A549 treated with CpdA at 1 μM for 4 hours (cell line): ENCODE results near the gene NPNT. TPM values are rescaled to one million over a fixed set of nuclear protein-coding genes. Genes with fewer than 3 reads are reported as not detected.

Source experiments
- total RNA-seq: library from RNA; stranded (reverse); fragments of 200-300 nt; extraction: Qiagen RNA extraction; gene quantifications from 5 replicates; pipeline ENCODE4 v1.2.3, GENCODE V29; 2022; ENCODE audit warnings: low read depth

Gene NPNT, protein sequence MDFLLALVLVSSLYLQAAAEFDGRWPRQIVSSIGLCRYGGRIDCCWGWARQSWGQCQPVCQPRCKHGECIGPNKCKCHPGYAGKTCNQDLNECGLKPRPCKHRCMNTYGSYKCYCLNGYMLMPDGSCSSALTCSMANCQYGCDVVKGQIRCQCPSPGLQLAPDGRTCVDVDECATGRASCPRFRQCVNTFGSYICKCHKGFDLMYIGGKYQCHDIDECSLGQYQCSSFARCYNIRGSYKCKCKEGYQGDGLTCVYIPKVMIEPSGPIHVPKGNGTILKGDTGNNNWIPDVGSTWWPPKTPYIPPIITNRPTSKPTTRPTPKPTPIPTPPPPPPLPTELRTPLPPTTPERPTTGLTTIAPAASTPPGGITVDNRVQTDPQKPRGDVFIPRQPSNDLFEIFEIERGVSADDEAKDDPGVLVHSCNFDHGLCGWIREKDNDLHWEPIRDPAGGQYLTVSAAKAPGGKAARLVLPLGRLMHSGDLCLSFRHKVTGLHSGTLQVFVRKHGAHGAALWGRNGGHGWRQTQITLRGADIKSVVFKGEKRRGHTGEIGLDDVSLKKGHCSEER
- 0.14 to 0.55 TPM (median 0.24 TPM) in 5 replicates for total RNA-seq

GRCh38 chr4:105894660-105895582 is at the start of gene NPNT:
NPNT (plus strand) TSS chr4:105895471; CDS start chr4:105895653, 182 bp downstream.

Other genes with a start within 250 kb of the NPNT start
- 12.6 to 19.0 TPM (median 14.1 TPM) in 5 replicates for gene INTS12, start 186.8 kb upstream of the NPNT start, total RNA-seq
- gene GSTCD, start 186.7 kb upstream of the NPNT start, total RNA-seq, result 5.9 to 6.6 TPM (median 6.3 TPM) in 5 replicates